Panc1 (cell line): Measurements from ENCODE around the gene SOX9. TPM values are rescaled to one million over a fixed set of nuclear protein-coding genes. Genes with fewer than 3 reads are reported as not detected.

Source experiments
- ATAC-seq: fragments of 200-7000 bp; cut with Tn5 transposase; 2 replicates; pipeline ENCODE4 v1.9.1; 2020; ENCODE audit warnings: mild to moderate bottlenecking, moderate library complexity
- BruUV-seq: library from RNA; stranded (reverse); fragments of 400-500 nt; replicated peaks from 2 replicates; lab custom pipeline; 2021; lab: Mats Ljungman, UMichigan
- CTCF ChIA-PET: fragments of 300-600 bp; sonication (Branson Sonifier 250); formaldehyde crosslinking; loops from one replicate; lab custom pipeline; 2022; ENCODE audit warnings: antibody characterized with exemption; lab: Charles Lee
- POLR2A ChIA-PET: fragments of 300-600 bp; sonication (Branson Sonifier 250); formaldehyde crosslinking; loops from one replicate; lab custom pipeline; 2022; ENCODE audit warnings: antibody characterized with exemption; lab: Charles Lee
- DNase-seq: peaks from one replicate; pipeline ENCODE4 v3.0.0-alpha.2; 2010; ENCODE audit warnings: low read depth, low spot score
- H3K27ac ChIP-seq: 2 replicates; pipeline ENCODE4 v1.5.1; 2011; ENCODE audit warnings: mild to moderate bottlenecking, low read length, inconsistent platforms
- H3K27me3 ChIP-seq: fragments of 200-500 bp; sonication (Bioruptor generic); 2 replicates; pipeline ENCODE4 v1.6.0; 2014; ENCODE audit warnings: low read length, inconsistent platforms; ENCODE audit not compliant: control insufficient read depth, insufficient read depth
- H3K36me3 ChIP-seq: fragments of 200-500 bp; sonication (Bioruptor generic); 2 replicates; pipeline ENCODE4 v1.5.1; 2014; ENCODE audit warnings: inconsistent platforms, mild to moderate bottlenecking, low read length, moderate library complexity; ENCODE audit not compliant: control insufficient read depth, insufficient read depth
- H3K4me1 ChIP-seq: 2 replicates; pipeline ENCODE4 v1.5.1; 2011; ENCODE audit warnings: inconsistent platforms, mild to moderate bottlenecking, low read length, moderate library complexity; ENCODE audit not compliant: control insufficient read depth, insufficient read depth
- H3K4me3 ChIP-seq, 2 experiments: 2 replicates each; pipeline ENCODE4 v1.5.1; 2011 to 2012; ENCODE audit warnings: low read depth in 2 of 2, low read length in 2 of 2, mild to moderate bottlenecking in 2 of 2, inconsistent platforms in 1 of 2, moderate library complexity in 1 of 2
- H3K9me3 ChIP-seq: fragments of 200-500 bp; sonication (Bioruptor generic); 2 replicates; pipeline ENCODE4 v1.5.1; 2014; ENCODE audit warnings: low read depth, mild to moderate bottlenecking, inconsistent platforms, low read length, moderate library complexity; ENCODE audit not compliant: control insufficient read depth, insufficient read depth
- POLR2AphosphoS5 ChIP-seq: IDR thresholded peaks from 2 replicates; pipeline ENCODE4 v1.6.1; 2012; ENCODE audit warnings: mild to moderate bottlenecking, low read depth, low read length, moderate library complexity
- SIN3A ChIP-seq: IDR thresholded peaks from 2 replicates; pipeline ENCODE4 v1.6.1; 2012; ENCODE audit warnings: low read depth, mild to moderate bottlenecking, low read length, moderate library complexity, borderline replicate concordance; ENCODE audit not compliant: insufficient read depth
- TCF7L2 ChIP-seq: IDR thresholded peaks from 2 replicates; pipeline ENCODE4 v1.6.1; 2011; ENCODE audit warnings: mild to moderate bottlenecking, low read depth, low read length, inconsistent platforms
- in situ Hi-C: cut with HindIII; loops from 2 replicates; pipeline ENCODE4 v1.10.0; 2016; ENCODE audit warnings: low sequenced_read_pairs, low pct_unique_long_range_greater_than_20kb
- intact Hi-C: fragments of 100-400 bp; cut with micrococcal nuclease; formaldehyde crosslinking; loops from one replicate; pipeline ENCODE4 v1.10.0; 2022; ENCODE audit not compliant: unreplicated experiment
- total RNA-seq: library from RNA; stranded (reverse); gene quantifications from one replicate; pipeline ENCODE4 v1.2.1, GENCODE V29; 2021; ENCODE audit not compliant: unreplicated experiment
- TF ChIP-seq, protein P1 (sequence below), 2 experiments: IDR thresholded peaks; 2 replicates each; pipeline ENCODE4 v1.6.1; 2011 to 2012; ENCODE audit warnings: low read depth in 2 of 2, control low read depth in 1 of 2, low read length in 1 of 2, mild to moderate bottlenecking in 1 of 2, moderate library complexity in 1 of 2; ENCODE audit not compliant: insufficient read depth in 1 of 2
- TF ChIP-seq, protein P2 (sequence below): fragments of 450-650 bp; IDR thresholded peaks from 2 replicates; pipeline ENCODE4 v1.5.1; 2017; ENCODE audit warnings: mild to moderate bottlenecking

The SOX9 gene
- total RNA-seq, 1 experiment from 2014 or later: 79.5 TPM

DNA sequence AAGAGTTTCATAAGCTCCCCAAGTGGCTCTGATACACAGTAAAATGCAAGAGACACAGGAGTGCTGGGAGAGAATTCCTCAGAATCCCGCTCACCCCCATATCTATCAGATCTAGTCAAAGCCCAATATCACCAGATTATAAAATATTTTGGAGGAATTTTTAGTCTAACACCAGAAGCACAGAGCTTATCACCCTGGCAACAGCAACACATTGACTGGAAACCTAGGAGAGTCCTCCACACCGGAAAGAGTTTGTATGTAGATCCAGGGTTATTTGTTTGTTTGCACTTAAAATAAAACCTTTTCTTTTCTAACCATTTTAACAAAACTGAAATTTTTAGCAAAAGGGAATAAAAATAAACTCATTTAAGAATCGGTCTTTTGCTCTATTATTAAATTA lies 7.2 kb downstream of the SOX9 start:
- intact Hi-C loops (loop anchor here (10.0 kb wide), 3 partner anchors 207 to 337 kb away; no protein-coding TSS in a partner anchor), in situ Hi-C loops (loop anchor here (25.0 kb wide), 2 partner anchors 284 to 359 kb away; no protein-coding TSS in a partner anchor)
- Histone ChIP-seq H3K36me3 (peaks cover 18% of the 10 kb centered on the region), H3K4me1 (peaks cover 54% of the 10 kb centered on the region), H3K27me3 (no peaks in the 10 kb centered on the region), H3K27ac (peak overlapping the region; percentile 91), H3K4me3 (no peak overlapping the region), H3K9me3 (no peaks in the 10 kb centered on the region)
- DNase-seq (no peak), ATAC-seq (no peak)
- no TSS peak for BruUV-seq
- CTCF ChIA-PET: interaction anchor here (0.5 to 1.0 kb wide), 2 partner anchors 8 to 92 kb away, joined by 6 to 15 read pairs; no protein-coding TSS in a partner anchor
- TF ChIP-seq, protein P1, sequence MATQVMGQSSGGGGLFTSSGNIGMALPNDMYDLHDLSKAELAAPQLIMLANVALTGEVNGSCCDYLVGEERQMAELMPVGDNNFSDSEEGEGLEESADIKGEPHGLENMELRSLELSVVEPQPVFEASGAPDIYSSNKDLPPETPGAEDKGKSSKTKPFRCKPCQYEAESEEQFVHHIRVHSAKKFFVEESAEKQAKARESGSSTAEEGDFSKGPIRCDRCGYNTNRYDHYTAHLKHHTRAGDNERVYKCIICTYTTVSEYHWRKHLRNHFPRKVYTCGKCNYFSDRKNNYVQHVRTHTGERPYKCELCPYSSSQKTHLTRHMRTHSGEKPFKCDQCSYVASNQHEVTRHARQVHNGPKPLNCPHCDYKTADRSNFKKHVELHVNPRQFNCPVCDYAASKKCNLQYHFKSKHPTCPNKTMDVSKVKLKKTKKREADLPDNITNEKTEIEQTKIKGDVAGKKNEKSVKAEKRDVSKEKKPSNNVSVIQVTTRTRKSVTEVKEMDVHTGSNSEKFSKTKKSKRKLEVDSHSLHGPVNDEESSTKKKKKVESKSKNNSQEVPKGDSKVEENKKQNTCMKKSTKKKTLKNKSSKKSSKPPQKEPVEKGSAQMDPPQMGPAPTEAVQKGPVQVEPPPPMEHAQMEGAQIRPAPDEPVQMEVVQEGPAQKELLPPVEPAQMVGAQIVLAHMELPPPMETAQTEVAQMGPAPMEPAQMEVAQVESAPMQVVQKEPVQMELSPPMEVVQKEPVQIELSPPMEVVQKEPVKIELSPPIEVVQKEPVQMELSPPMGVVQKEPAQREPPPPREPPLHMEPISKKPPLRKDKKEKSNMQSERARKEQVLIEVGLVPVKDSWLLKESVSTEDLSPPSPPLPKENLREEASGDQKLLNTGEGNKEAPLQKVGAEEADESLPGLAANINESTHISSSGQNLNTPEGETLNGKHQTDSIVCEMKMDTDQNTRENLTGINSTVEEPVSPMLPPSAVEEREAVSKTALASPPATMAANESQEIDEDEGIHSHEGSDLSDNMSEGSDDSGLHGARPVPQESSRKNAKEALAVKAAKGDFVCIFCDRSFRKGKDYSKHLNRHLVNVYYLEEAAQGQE (IDR thresholded peaks at IDR 0.05; ENCODE audit: insufficient read depth in 1 of 2, low read depth in 2 of 2, low read length in 1 of 2): no peak
- TF ChIP-seq SIN3A (no peak), POLR2AphosphoS5 (no peak), TCF7L2 (no peak)
- TF ChIP-seq, protein P2, sequence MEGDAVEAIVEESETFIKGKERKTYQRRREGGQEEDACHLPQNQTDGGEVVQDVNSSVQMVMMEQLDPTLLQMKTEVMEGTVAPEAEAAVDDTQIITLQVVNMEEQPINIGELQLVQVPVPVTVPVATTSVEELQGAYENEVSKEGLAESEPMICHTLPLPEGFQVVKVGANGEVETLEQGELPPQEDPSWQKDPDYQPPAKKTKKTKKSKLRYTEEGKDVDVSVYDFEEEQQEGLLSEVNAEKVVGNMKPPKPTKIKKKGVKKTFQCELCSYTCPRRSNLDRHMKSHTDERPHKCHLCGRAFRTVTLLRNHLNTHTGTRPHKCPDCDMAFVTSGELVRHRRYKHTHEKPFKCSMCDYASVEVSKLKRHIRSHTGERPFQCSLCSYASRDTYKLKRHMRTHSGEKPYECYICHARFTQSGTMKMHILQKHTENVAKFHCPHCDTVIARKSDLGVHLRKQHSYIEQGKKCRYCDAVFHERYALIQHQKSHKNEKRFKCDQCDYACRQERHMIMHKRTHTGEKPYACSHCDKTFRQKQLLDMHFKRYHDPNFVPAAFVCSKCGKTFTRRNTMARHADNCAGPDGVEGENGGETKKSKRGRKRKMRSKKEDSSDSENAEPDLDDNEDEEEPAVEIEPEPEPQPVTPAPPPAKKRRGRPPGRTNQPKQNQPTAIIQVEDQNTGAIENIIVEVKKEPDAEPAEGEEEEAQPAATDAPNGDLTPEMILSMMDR: no peak
- POLR2A ChIA-PET: interaction anchor here (0.7 kb wide), 1 partner anchor 14 kb away, joined by 11 read pairs; no protein-coding TSS in a partner anchor

DNA sequence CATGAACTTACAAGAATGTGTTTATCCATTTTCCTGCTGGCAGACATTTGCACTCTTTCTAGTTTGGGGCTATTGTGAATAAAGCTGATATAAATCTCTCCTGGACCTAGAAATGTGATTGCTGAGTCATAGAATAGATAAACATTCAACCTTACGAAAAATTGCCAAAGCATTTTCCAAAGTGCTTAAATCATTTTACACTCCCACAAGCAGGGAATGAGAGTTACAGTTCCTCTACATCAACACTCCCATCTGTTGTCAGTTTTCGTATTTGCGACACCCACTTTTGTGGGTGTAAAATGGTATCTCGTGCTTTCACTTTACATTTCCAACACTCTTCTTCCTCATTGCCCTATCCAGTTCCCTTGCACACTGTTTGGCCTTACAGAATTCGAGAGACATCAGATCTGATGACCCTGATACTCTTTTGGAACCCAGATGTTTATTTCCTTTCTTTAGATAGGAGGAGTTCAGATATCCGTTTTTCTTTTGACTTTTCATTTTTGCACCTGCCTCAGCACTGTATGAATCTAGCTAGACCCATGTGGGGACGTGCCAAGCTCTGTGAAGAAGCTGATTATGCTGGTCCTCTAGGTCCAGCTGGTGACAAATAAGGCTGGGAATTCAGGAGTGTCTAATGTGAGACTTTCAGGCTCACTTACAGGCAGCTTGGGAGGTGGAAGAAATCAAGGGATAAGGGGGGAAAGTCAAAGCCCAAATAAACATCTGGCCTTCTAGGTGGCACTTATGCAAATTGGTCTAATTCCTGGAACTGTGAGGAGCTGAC lies 14.0 kb downstream of the SOX9 start:
- Histone ChIP-seq H3K4me3 (no peak overlapping the region), H3K27ac (peak overlapping the region; percentile 67), H3K4me1 (peaks cover 25% of the 10 kb centered on the region), H3K36me3 (no peaks in the 10 kb centered on the region), H3K9me3 (no peaks in the 10 kb centered on the region), H3K27me3 (no peaks in the 10 kb centered on the region)
- in situ Hi-C loops: loop anchor here (25.0 kb wide), 2 partner anchors 278 to 352 kb away; no protein-coding TSS in a partner anchor
- intact Hi-C loops: no loop called here
- BruUV-seq: no TSS peak
- ATAC-seq (peak; percentile 40; the same call in 1 of the 2 replicates), DNase-seq (no peak)
- CTCF ChIA-PET: no interaction called here
- POLR2A ChIA-PET: no interaction called here
- TF ChIP-seq, protein P1 (IDR thresholded peaks at IDR 0.05; ENCODE audit: insufficient read depth in 1 of 2, low read depth in 2 of 2, low read length in 1 of 2): no peak
- TF ChIP-seq, protein P2: no peak
- TF ChIP-seq POLR2AphosphoS5 (no peak), SIN3A (no peak), TCF7L2 (no peak)
